ENCODE data around the gene CACHD1.

GRCh38 chr1:64608005-64608650, 138.2 kb downstream of the CACHD1 start:
- TF ChIP-seq CTCF (IDR thresholded peaks at IDR 0.05) (no peak), POLR2AphosphoS5 (IDR thresholded peaks at IDR 0.05) (no peak), POLR2A (IDR thresholded peaks at IDR 0.05) (no peak)

Measured in gastroesophageal sphincter (tissue), 3 donors.